NCI-H2107 treated with DMSO at 0.1 percent for 48 hours (cell line): ENCODE measurements around the gene HDAC6.
A peak's percentile ranks its signal among the peaks of the same experiment; 100 is the strongest.
"Not testable (repeated sequence)": the region's sequence is repeated elsewhere in the genome, so short reads cannot be mapped to it uniquely, and the experiment has no call there.

Source experiments
- DNase-seq: peaks from one replicate; lab custom pipeline; 2025; ENCODE audit not compliant: unreplicated experiment; lab: John Stamatoyannopoulos, UW

HDAC6 gene

GRCh38 chrX:48824066-48824465 is 22.2 kb downstream of the HDAC6 start:
- no peak for DNase-seq

- no peak for DNase-seq
These were observed 24.4 kb downstream of the HDAC6 start, which contains the start of gene ERAS for GRCh38 chrX:48826135-48826875. Gene ERAS (plus strand): TSS chrX:48826513. CDS start chrX:48829124, 2,611 bp downstream.

- DNase-seq: no peak
These were observed 25.2 kb downstream of the HDAC6 start for GRCh38 chrX:48826876-48827653.

GRCh38 chrX:48827654-48827968 is 25.7 kb downstream of the HDAC6 start:
- DNase-seq: no peak

GRCh38 chrX:48829016-48829735 is 27.3 kb downstream of the HDAC6 start:
- no peak for DNase-seq

- no peak for DNase-seq
These were observed 29.5 kb downstream of the HDAC6 start for GRCh38 chrX:48831136-48831908.

GRCh38 chrX:48831909-48832291 is 30.0 kb downstream of the HDAC6 start:
- DNase-seq: no peak

GRCh38 chrX:48833542-48834138 is 31.8 kb downstream of the HDAC6 start:
- no peak for DNase-seq

GRCh38 chrX:48834383-48834709 is 32.5 kb downstream of the HDAC6 start:
- DNase-seq: no peak

GRCh38 chrX:48835524-48836329 is 33.9 kb downstream of the HDAC6 start, which contains the start of gene PCSK1N:
Gene PCSK1N (minus strand): TSS chrX:48835610. CDS start chrX:48835532, 78 bp downstream.
- DNase-seq: no peak

GRCh38 chrX:48839686-48840085 is 37.8 kb downstream of the HDAC6 start:
- no peak for DNase-seq

GRCh38 chrX:48848847-48849246 is 47.0 kb downstream of the HDAC6 start:
- peak; percentile 61 for DNase-seq

GRCh38 chrX:48852857-48853256 is 51.0 kb downstream of the HDAC6 start:
- DNase-seq: no peak

GRCh38 chrX:48853494-48853893 is 51.6 kb downstream of the HDAC6 start:
- DNase-seq: not testable (repeated sequence)

GRCh38 chrX:48854121-48854804 is 52.4 kb downstream of the HDAC6 start:
- DNase-seq: not testable (repeated sequence)

- DNase-seq: no peak
These were observed 53.0 kb downstream of the HDAC6 start for GRCh38 chrX:48854898-48855297.

GRCh38 chrX:48864210-48864609 is 62.3 kb downstream of the HDAC6 start:
- no peak for DNase-seq

- DNase-seq: not testable (repeated sequence)
These were observed 70.2 kb downstream of the HDAC6 start for GRCh38 chrX:48872017-48872416.
